GM12878 (cell line): ENCODE data around the gene GOLGA6A. TPM values are rescaled to one million over a fixed set of nuclear protein-coding genes. Genes with fewer than 3 reads are reported as not detected.

Source experiments
- ATAC-seq: fragments of 200-7000 bp; cut with Tn5 transposase; 3 replicates; pipeline ENCODE4 v1.9.1; 2020; ENCODE audit warnings: mild to moderate bottlenecking, moderate library complexity
- BruUV-seq: library from RNA; stranded (reverse); fragments of 400-500 nt; replicated peaks from 2 replicates; lab custom pipeline; 2021; lab: Mats Ljungman, UMichigan
- CTCF ChIA-PET: fragments of 300-600 bp; sonication (Branson Sonifier 250); formaldehyde crosslinking; extraction: SDS; loops from one replicate; lab custom pipeline; 2021; ENCODE audit warnings: inconsistent platforms; lab: Yijun Ruan, JAX
- POLR2A ChIA-PET: fragments of 350-600 bp; formaldehyde crosslinking; extraction: SDS; loops from one replicate; lab custom pipeline; 2021; ENCODE audit warnings: inconsistent platforms; lab: Charles Lee
- RAD21 ChIA-PET: fragments of 300-600 bp; sonication (Branson Sonifier 250); formaldehyde crosslinking; loops from one replicate; lab custom pipeline; 2023; ENCODE audit warnings: antibody characterized with exemption; ENCODE audit not compliant: unreplicated experiment; lab: Charles Lee
- SMC1A ChIA-PET: fragments of 300-600 bp; sonication (Branson Sonifier 250); formaldehyde crosslinking; loops from one replicate; lab custom pipeline; 2023; ENCODE audit not compliant: unreplicated experiment, uncharacterized antibody; lab: Charles Lee
- DNase-seq: peaks from one replicate; pipeline ENCODE4 v3.0.0-alpha.2; 2011; ENCODE audit warnings: low read depth, low spot score
- FAIRE-seq: peaks from 3 replicates; lab custom pipeline; 2011; peaks lifted over from hg19 to GRCh38; lab: Jason Lieb, UNC
- H2AFZ ChIP-seq: 2 replicates; pipeline ENCODE4 v1.6.0; 2011; ENCODE audit warnings: low read depth, low read length, control low read depth; ENCODE audit not compliant: control insufficient read depth
- H3K27ac ChIP-seq: 2 replicates; pipeline ENCODE4 v1.5.1; 2011; ENCODE audit warnings: control low read depth; ENCODE audit not compliant: control insufficient read depth, insufficient read depth
- H3K27me3 ChIP-seq, 2 experiments: replicated peaks in 1 of 2; 2 replicates each; pipeline versions ENCODE4 v1.6.0 to v1.6.1; 2011; ENCODE audit warnings: low read length in 1 of 2; ENCODE audit not compliant: control insufficient read depth in 2 of 2, insufficient read depth in 2 of 2
- H3K36me3 ChIP-seq, 2 experiments: 2 replicates each; pipeline ENCODE4 v1.5.1; 2011; ENCODE audit warnings: low read length in 1 of 2; ENCODE audit not compliant: control insufficient read depth in 2 of 2, insufficient read depth in 2 of 2
- H3K4me1 ChIP-seq: 2 replicates; pipeline ENCODE4 v1.6.1; 2011; ENCODE audit warnings: mild to moderate bottlenecking, low read length, moderate library complexity, mixed read lengths; ENCODE audit not compliant: control insufficient read depth, insufficient read depth
- H3K4me2 ChIP-seq: 2 replicates; pipeline ENCODE4 v1.6.0; 2011; ENCODE audit warnings: control low read depth; ENCODE audit not compliant: control insufficient read depth, insufficient read depth
- H3K4me3 ChIP-seq: fragments of 200-600 bp; sonication (generic); 2 replicates; pipeline ENCODE4 v1.5.1; 2016
- H3K79me2 ChIP-seq: 2 replicates; pipeline ENCODE4 v1.6.0; 2011; ENCODE audit warnings: low read length; ENCODE audit not compliant: control insufficient read depth, insufficient read depth
- H3K9ac ChIP-seq: 2 replicates; pipeline ENCODE4 v1.8.0; 2011; ENCODE audit warnings: low read length, control low read depth, mixed read lengths; ENCODE audit not compliant: control insufficient read depth, insufficient read depth
- H3K9me3 ChIP-seq: replicated peaks from 3 replicates; pipeline ENCODE4 v1.5.1; 2011; ENCODE audit warnings: mild to moderate bottlenecking, low read length; ENCODE audit not compliant: control insufficient read depth, insufficient read depth
- H4K20me1 ChIP-seq: 2 replicates; pipeline ENCODE4 v1.6.0; 2011; ENCODE audit not compliant: control insufficient read depth, insufficient read depth
- ASH2L ChIP-seq: fragments of 300-600, 200-600 bp; sonication (generic); IDR thresholded peaks from 2 replicates; pipeline ENCODE4 v1.6.1; 2017; ENCODE audit warnings: low read depth, mild to moderate bottlenecking, borderline replicate concordance
- ATF7 ChIP-seq: fragments of 450-650 bp; IDR thresholded peaks from 2 replicates; pipeline ENCODE4 v1.6.1; 2016; ENCODE audit warnings: low read depth, mild to moderate bottlenecking
- EED ChIP-seq: sonication (generic); IDR thresholded peaks from 2 replicates; pipeline ENCODE4 v1.6.1; 2016; ENCODE audit warnings: antibody characterized with exemption, low read depth
- MEF2A ChIP-seq: IDR thresholded peaks from 2 replicates; pipeline ENCODE4 v1.6.1; 2011; ENCODE audit warnings: low read depth, mild to moderate bottlenecking, low read length, moderate library complexity; ENCODE audit not compliant: insufficient read depth
- MTA3 ChIP-seq: IDR thresholded peaks from 2 replicates; pipeline ENCODE4 v1.6.1; 2012; ENCODE audit warnings: low read length, inconsistent platforms, borderline replicate concordance
- RB1 ChIP-seq: fragments of 450-650 bp; formaldehyde crosslinking; IDR thresholded peaks from 2 replicates; pipeline ENCODE4 v1.6.1; 2017; ENCODE audit warnings: mild to moderate bottlenecking, borderline replicate concordance
- TARDBP ChIP-seq: IDR thresholded peaks from 2 replicates; pipeline ENCODE4 v1.6.1; 2016; ENCODE audit warnings: borderline replicate concordance
- WGBS: methylation state at CpG from one replicate; pipeline ENCODE4 v1.1.6; 2016; ENCODE audit warnings: low lambda C conversion rate; ENCODE audit not compliant: insufficient replicate concordance, insufficient coverage; ENCODE audit errors: missing lambda C conversion rate; 5-methylcytosine and 5-hydroxymethylcytosine counted together
- in situ Hi-C: fragments of 300-500 bp; cut with MboI; formaldehyde crosslinking; loops from 9 replicates; pipeline ENCODE4 v1.14.3; 2018; ENCODE audit warnings: mixed read lengths
- intact Hi-C: fragments of 100-400 bp; cut with micrococcal nuclease; formaldehyde crosslinking; loops from one replicate; pipeline ENCODE4 v1.14.2; 2022; ENCODE audit not compliant: unreplicated experiment
- polyA plus RNA-seq, 11 experiments: library from polyadenylated mRNA; depleted of rRNA in 4 of 11; unstranded in 6 of 11; stranded (reverse) in 5 of 11; fragments of >200 nt; fragmentation: Nextera tagmentation in 4 of 11; fragmentation: Illumina TruSeq in 1 of 11; extraction: Ambion mirVana in 4 of 11; extraction: Trizol in 1 of 11; gene quantifications; 1 replicate in 1 of 11; 2 replicates in 10 of 11; pipeline versions ENCODE4 v1.2.1 to v1.2.3, GENCODE V29; 2011 to 2016; ENCODE audit warnings: inconsistent platforms in 2 of 11, missing spikeins in 2 of 11, low read depth in 1 of 11
- total RNA-seq, 4 experiments: library from RNA; depleted of rRNA in 3 of 4; stranded (reverse); fragments of >200 nt in 3 of 4; fragmentation: Illumina TruSeq in 1 of 4; extraction: Trizol in 1 of 4; gene quantifications; 2 replicates each; pipeline versions ENCODE4 v1.2.1 to v1.2.3, GENCODE V29; 2013 to 2021
- TF ChIP-seq, protein P1 (sequence below): fragments of 450-650 bp; IDR thresholded peaks from 2 replicates; pipeline ENCODE4 v1.6.1; 2016; ENCODE audit warnings: mild to moderate bottlenecking
- TF ChIP-seq, protein P2 (sequence below): IDR thresholded peaks from 2 replicates; pipeline ENCODE4 v1.6.1; 2011; ENCODE audit warnings: borderline replicate concordance, low read depth, mild to moderate bottlenecking, moderate library complexity, low read length; ENCODE audit not compliant: insufficient read depth, poor library complexity, severe bottlenecking
- TF ChIP-seq, protein P3 (sequence below): IDR thresholded peaks from 2 replicates; pipeline ENCODE4 v1.6.1; 2012; ENCODE audit warnings: low read depth, low read length, improper control_type of control experiment

The GOLGA6A gene
- total and polyA plus RNA-seq, 10 of the 15 experiments (the other 5 are each of a cell fraction or from before 2014, with no cell fraction given), result not detected

DNA sequence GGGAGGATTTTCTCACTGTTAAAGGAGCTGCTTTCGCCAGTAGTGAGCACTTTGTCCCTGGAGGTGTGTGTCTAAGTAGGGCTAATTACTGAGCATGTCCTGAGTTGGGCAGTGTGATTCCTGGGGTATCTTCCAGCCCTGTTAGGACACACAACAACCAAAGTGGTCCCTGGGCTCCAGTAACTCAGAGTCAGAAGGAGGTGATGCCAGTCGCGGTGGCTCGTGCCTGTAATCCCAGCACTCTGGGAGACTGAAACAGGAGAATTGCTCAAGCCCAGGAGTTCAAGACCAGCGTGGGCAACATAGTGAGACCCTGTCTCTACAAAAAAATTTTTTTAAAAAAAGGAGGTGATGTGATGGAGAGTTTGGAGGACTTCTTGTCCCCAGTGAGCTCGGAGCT, 50.3 kb downstream of the GOLGA6A start (continued):
- TF ChIP-seq, protein P1, sequence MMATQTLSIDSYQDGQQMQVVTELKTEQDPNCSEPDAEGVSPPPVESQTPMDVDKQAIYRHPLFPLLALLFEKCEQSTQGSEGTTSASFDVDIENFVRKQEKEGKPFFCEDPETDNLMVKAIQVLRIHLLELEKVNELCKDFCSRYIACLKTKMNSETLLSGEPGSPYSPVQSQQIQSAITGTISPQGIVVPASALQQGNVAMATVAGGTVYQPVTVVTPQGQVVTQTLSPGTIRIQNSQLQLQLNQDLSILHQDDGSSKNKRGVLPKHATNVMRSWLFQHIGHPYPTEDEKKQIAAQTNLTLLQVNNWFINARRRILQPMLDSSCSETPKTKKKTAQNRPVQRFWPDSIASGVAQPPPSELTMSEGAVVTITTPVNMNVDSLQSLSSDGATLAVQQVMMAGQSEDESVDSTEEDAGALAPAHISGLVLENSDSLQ, result no peak
- TF ChIP-seq TARDBP, result no peak
- no peak for TF ChIP-seq ATF7
- no peak for TF ChIP-seq RB1
- no peak for TF ChIP-seq MEF2A
- TF ChIP-seq, all 136 proteins: peak for 0

DNA sequence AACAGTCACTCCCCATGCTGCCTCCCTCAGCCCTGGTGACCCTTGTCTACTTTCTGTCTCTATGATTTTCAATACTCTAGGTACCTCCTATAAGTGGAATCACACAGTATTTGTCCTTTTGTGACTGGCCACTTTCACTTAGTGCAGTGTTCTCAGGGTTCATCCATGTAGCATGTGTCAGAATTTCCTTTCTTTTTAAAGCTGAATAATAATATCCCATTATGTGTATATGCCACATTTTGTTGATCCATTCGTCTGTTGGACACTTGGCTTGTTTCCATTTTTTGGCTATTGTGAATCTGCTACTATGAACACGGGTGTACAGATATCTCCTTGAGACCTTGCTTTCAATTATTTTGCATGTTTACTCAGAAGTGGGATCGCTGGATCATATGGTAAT, 53.7 kb downstream of the GOLGA6A start:
- no peaks in the 10 kb centered on the region for H3K79me2 ChIP-seq
- no peaks in the 10 kb centered on the region for H3K27me3 ChIP-seq
- 85% methylated on average over 3 of the region's 3 CpGs for WGBS
- no peak overlapping the region for H3K27ac ChIP-seq
- H4K20me1 ChIP-seq, result no peaks in the 10 kb centered on the region; the same call in none of the 2 replicates
- POLR2A ChIA-PET, result no interaction called here
- CTCF ChIA-PET, result interaction anchor here (0.8 to 2.6 kb wide), 5 partner anchors 20 to 57 kb away, joined by 3 to 10 read pairs (median 3); no protein-coding TSS in a partner anchor
- H3K9ac ChIP-seq, result no peak overlapping the region
- SMC1A ChIA-PET, result interaction anchor here (1.5 to 2.8 kb wide), 2 partner anchors 17 to 56 kb away, joined by 4 to 6 read pairs; no protein-coding TSS in a partner anchor
- H3K4me1 ChIP-seq, result no peaks in the 10 kb centered on the region
- H2AFZ ChIP-seq, result no peak overlapping the region
- FAIRE-seq (no peak), DNase-seq (no peak), ATAC-seq (no peak)
- H3K9me3 ChIP-seq, result no peaks in the 10 kb centered on the region
- H3K4me3 ChIP-seq, result no peak overlapping the region
- BruUV-seq, result TSS peak; percentile 4
- no peak overlapping the region for H3K4me2 ChIP-seq
- TF ChIP-seq, protein P2, sequence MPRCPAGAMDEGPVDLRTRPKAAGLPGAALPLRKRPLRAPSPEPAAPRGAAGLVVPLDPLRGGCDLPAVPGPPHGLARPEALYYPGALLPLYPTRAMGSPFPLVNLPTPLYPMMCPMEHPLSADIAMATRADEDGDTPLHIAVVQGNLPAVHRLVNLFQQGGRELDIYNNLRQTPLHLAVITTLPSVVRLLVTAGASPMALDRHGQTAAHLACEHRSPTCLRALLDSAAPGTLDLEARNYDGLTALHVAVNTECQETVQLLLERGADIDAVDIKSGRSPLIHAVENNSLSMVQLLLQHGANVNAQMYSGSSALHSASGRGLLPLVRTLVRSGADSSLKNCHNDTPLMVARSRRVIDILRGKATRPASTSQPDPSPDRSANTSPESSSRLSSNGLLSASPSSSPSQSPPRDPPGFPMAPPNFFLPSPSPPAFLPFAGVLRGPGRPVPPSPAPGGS, result no peak
- no peak for TF ChIP-seq MTA3
- TF ChIP-seq, protein P3, sequence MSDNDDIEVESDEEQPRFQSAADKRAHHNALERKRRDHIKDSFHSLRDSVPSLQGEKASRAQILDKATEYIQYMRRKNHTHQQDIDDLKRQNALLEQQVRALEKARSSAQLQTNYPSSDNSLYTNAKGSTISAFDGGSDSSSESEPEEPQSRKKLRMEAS, result no peak
- no peak for TF ChIP-seq ASH2L
- no peak for TF ChIP-seq EED
- intact Hi-C loops (loop anchor here (5.0 kb wide), 1 partner anchor 56 kb away; no protein-coding TSS in a partner anchor), in situ Hi-C loops (no loop called here)
- H3K36me3 ChIP-seq, result peaks cover 37 to 45% of the 10 kb centered on the region in 2 experiments
- RAD21 ChIA-PET, result no interaction called here
